Naive thymus-derived CD8-positive, alpha-beta T cell (primary cell): ENCODE measurements around the gene PAX7. TPM values are rescaled to one million over a fixed set of nuclear protein-coding genes. Genes with fewer than 3 reads are reported as not detected.
A peak's percentile ranks its signal among the peaks of the same experiment; 100 is the strongest.
"Not testable (repeated sequence)": the region's sequence is repeated elsewhere in the genome, so short reads cannot be mapped to it uniquely, and the experiment has no call there.

Experiments
- ATAC-seq, 2 donors: fragments of 150-1000 bp; cut with Tn5 transposase in 1 of 2; sonication (Bioruptor Pico), chemical (Tn5 transposase) in 1 of 2; 1 replicate in 1 of 2; 2 replicates in 1 of 2; pipeline ENCODE4 v1.10.0; 2021; ENCODE audit warnings: mild to moderate bottlenecking in 2 of 2, moderate library complexity in 2 of 2
- POLR2A ChIA-PET: fragments of 350-600 bp; sonication (Branson Sonifier 250); formaldehyde crosslinking; loops from one replicate; lab custom pipeline; 2021; ENCODE audit warnings: antibody characterized with exemption; lab: Charles Lee
- DNase-seq, 10 donors: peaks; one replicate each; pipeline versions ENCODE4 v3.0.0 to v3.0.0-alpha.2; 2020 to 2022
- H3K27ac Mint-ChIP-seq, 10 donors: one replicate each; pipeline ENCODE4 v1.8.0; 2020 to 2022; ENCODE audit warnings: mild to moderate bottlenecking in 10 of 10, mixed read lengths in 10 of 10, moderate library complexity in 4 of 10, inconsistent platforms in 1 of 10
- H3K27me3 Mint-ChIP-seq, 5 donors: one replicate each; pipeline ENCODE4 v1.8.0; 2021 to 2022; ENCODE audit warnings: mixed read lengths in 5 of 5
- H3K36me3 Mint-ChIP-seq, 3 donors: one replicate each; pipeline ENCODE4 v1.8.0; 2020 to 2022; ENCODE audit warnings: mixed read lengths in 3 of 3, mild to moderate bottlenecking in 2 of 3, inconsistent platforms in 1 of 3
- H3K4me1 Mint-ChIP-seq, 4 donors: one replicate each; pipeline ENCODE4 v1.8.0; 2021 to 2022; ENCODE audit warnings: mixed read lengths in 4 of 4
- H3K4me3 Mint-ChIP-seq, 10 donors: one replicate each; pipeline ENCODE4 v1.8.0; 2020 to 2022; ENCODE audit warnings: mild to moderate bottlenecking in 10 of 10, mixed read lengths in 10 of 10, moderate library complexity in 6 of 10, inconsistent platforms in 1 of 10
- H3K9me3 Mint-ChIP-seq, 9 donors: one replicate each; pipeline ENCODE4 v1.8.0; 2020 to 2022; ENCODE audit warnings: mixed read lengths in 9 of 9, mild to moderate bottlenecking in 3 of 9, inconsistent platforms in 1 of 9, moderate library complexity in 1 of 9
- polyA plus RNA-seq, 3 donors: library from polyadenylated mRNA; unstranded; fragments of 300-500 nt; fragmentation: Illumina TruSeq; gene quantifications; one replicate each; pipeline ENCODE4 v1.2.3, GENCODE V29; 2021
- total RNA-seq, 8 experiments: library from RNA in 2 of 8; stranded (reverse) in 2 of 8; gene quantifications; one replicate each; pipeline ENCODE4 v1.2.3 and lab custom pipeline; 2021 to 2026

PAX7 gene
- total and polyA plus RNA-seq, 5 experiments from 2014 or later: not detected

- DNase-seq (no peak), ATAC-seq (no peak)
- H3K27me3 Mint-ChIP-seq: peaks cover 13 to 65% (median 36%) of the 10 kb centered on the region in 5 donors
- no peaks in the 10 kb centered on the region for H3K4me1 Mint-ChIP-seq
- H3K27ac Mint-ChIP-seq: peak overlapping the region in 1 of 10 donors; percentile 68
- POLR2A ChIA-PET: no interaction called here
- no peaks in the 10 kb centered on the region for H3K36me3 Mint-ChIP-seq
- H3K9me3 Mint-ChIP-seq: no peaks in the 10 kb centered on the region
- H3K4me3 Mint-ChIP-seq: no peak overlapping the region
Observed at GRCh38 chr1:18734461-18735223, 104.0 kb downstream of the PAX7 start.

GRCh38 chr1:18735224-18735997, 104.8 kb downstream of the PAX7 start:
- no peaks in the 10 kb centered on the region for H3K4me1 Mint-ChIP-seq
- H3K9me3 Mint-ChIP-seq: no peaks in the 10 kb centered on the region
- no peak for DNase-seq
- H3K27ac Mint-ChIP-seq: no peak overlapping the region
- peaks cover 0 to 2% (median 0%) of the 10 kb centered on the region in 3 donors for H3K36me3 Mint-ChIP-seq
- POLR2A ChIA-PET: no interaction called here
- H3K4me3 Mint-ChIP-seq: no peak overlapping the region
- no peak for ATAC-seq
- H3K27me3 Mint-ChIP-seq: peaks cover 18 to 71% (median 37%) of the 10 kb centered on the region in 5 donors

- Mint-ChIP-seq H3K4me3 (no peak overlapping the region), H3K4me1 (no peaks in the 10 kb centered on the region), H3K27me3 (peaks cover 23 to 70% (median 40%) of the 10 kb centered on the region in 5 donors), H3K27ac (no peak overlapping the region), H3K36me3 (peaks cover 0 to 6% (median 0%) of the 10 kb centered on the region in 3 donors), H3K9me3 (peaks cover 0 to 4% (median 0%) of the 10 kb centered on the region in 9 donors)
- DNase-seq (no peak), ATAC-seq (no peak)
- POLR2A ChIA-PET: no interaction called here
Observed at GRCh38 chr1:18736958-18737357, 106.3 kb downstream of the PAX7 start.

- Mint-ChIP-seq H3K27ac (no peak overlapping the region), H3K9me3 (peaks cover 0 to 4% (median 0%) of the 10 kb centered on the region in 9 donors), H3K27me3 (peaks cover 17 to 60% (median 33%) of the 10 kb centered on the region in 5 donors), H3K36me3 (peaks cover 0 to 6% (median 0%) of the 10 kb centered on the region in 3 donors), H3K4me3 (no peak overlapping the region), H3K4me1 (no peaks in the 10 kb centered on the region)
- ATAC-seq: no peak
- no peak for DNase-seq
- POLR2A ChIA-PET: no interaction called here
Observed at GRCh38 chr1:18738126-18738525, 107.5 kb downstream of the PAX7 start.

GRCh38 chr1:18738617-18739016, 108.0 kb downstream of the PAX7 start:
- H3K36me3 Mint-ChIP-seq: peaks cover 0 to 6% (median 0%) of the 10 kb centered on the region in 3 donors
- POLR2A ChIA-PET: no interaction called here
- DNase-seq: no peak
- H3K27me3 Mint-ChIP-seq: peaks cover 18 to 60% (median 33%) of the 10 kb centered on the region in 5 donors
- H3K4me1 Mint-ChIP-seq: no peaks in the 10 kb centered on the region
- ATAC-seq: no peak
- peaks cover 0 to 4% (median 0%) of the 10 kb centered on the region in 9 donors for H3K9me3 Mint-ChIP-seq
- H3K27ac Mint-ChIP-seq: no peak overlapping the region
- H3K4me3 Mint-ChIP-seq: no peak overlapping the region

- ATAC-seq (no peak), DNase-seq (no peak)
- POLR2A ChIA-PET: no interaction called here
- Mint-ChIP-seq H3K27me3 (peaks cover 20 to 60% (median 36%) of the 10 kb centered on the region in 5 donors), H3K36me3 (peaks cover 0 to 6% (median 0%) of the 10 kb centered on the region in 3 donors), H3K4me3 (no peak overlapping the region), H3K27ac (no peak overlapping the region), H3K4me1 (no peaks in the 10 kb centered on the region), H3K9me3 (peaks cover 0 to 4% (median 0%) of the 10 kb centered on the region in 9 donors)
Observed at GRCh38 chr1:18739408-18739807, 108.8 kb downstream of the PAX7 start.

GRCh38 chr1:18739897-18740296, 109.3 kb downstream of the PAX7 start:
- Mint-ChIP-seq H3K4me1 (no peaks in the 10 kb centered on the region), H3K9me3 (peaks cover 0 to 4% (median 0%) of the 10 kb centered on the region in 9 donors), H3K27ac (peak overlapping the region in 1 of 10 donors; percentile 83), H3K27me3 (peaks cover 17 to 60% (median 33%) of the 10 kb centered on the region in 5 donors), H3K4me3 (no peak overlapping the region), H3K36me3 (peaks cover 0 to 6% (median 0%) of the 10 kb centered on the region in 3 donors)
- ATAC-seq: no peak
- POLR2A ChIA-PET: no interaction called here
- DNase-seq: no peak

- no peak for DNase-seq
- ATAC-seq: no peak
- H3K27ac Mint-ChIP-seq: no peak overlapping the region
- H3K27me3 Mint-ChIP-seq: peaks cover 17 to 57% (median 32%) of the 10 kb centered on the region in 5 donors
- H3K36me3 Mint-ChIP-seq: peaks cover 0 to 6% (median 0%) of the 10 kb centered on the region in 3 donors
- H3K4me1 Mint-ChIP-seq: no peaks in the 10 kb centered on the region
- POLR2A ChIA-PET: no interaction called here
- peaks cover 0 to 4% (median 0%) of the 10 kb centered on the region in 9 donors for H3K9me3 Mint-ChIP-seq
- H3K4me3 Mint-ChIP-seq: no peak overlapping the region
Observed at GRCh38 chr1:18740617-18741016, 110.0 kb downstream of the PAX7 start.

- H3K27ac Mint-ChIP-seq: no peak overlapping the region
- peaks cover 21 to 70% (median 38%) of the 10 kb centered on the region in 5 donors for H3K27me3 Mint-ChIP-seq
- POLR2A ChIA-PET: no interaction called here
Observed at GRCh38 chr1:18743233-18743632, 112.6 kb downstream of the PAX7 start.

GRCh38 chr1:18744381-18744780, 113.7 kb downstream of the PAX7 start:
- DNase-seq, H3K4me1 Mint-ChIP-seq, H3K36me3 Mint-ChIP-seq, ATAC-seq, H3K4me3 Mint-ChIP-seq, POLR2A ChIA-PET, H3K27ac Mint-ChIP-seq, H3K9me3 Mint-ChIP-seq: not testable (repeated sequence)
- peaks cover 26 to 70% (median 40%) of the 10 kb centered on the region in 5 donors for H3K27me3 Mint-ChIP-seq

More at GRCh38 chr1:18743233-18743632, 112.6 kb downstream of the PAX7 start:
- Mint-ChIP-seq H3K4me3 (no peak overlapping the region), H3K36me3 (peaks cover 0 to 6% (median 0%) of the 10 kb centered on the region in 3 donors), H3K4me1 (no peaks in the 10 kb centered on the region), H3K9me3 (peaks cover 0 to 4% (median 0%) of the 10 kb centered on the region in 9 donors)
- ATAC-seq (no peak), DNase-seq (no peak)

- H3K27me3 Mint-ChIP-seq: peaks cover 18 to 79% (median 44%) of the 10 kb centered on the region in 5 donors
- DNase-seq (no peak), ATAC-seq (no peak)
- H3K36me3 Mint-ChIP-seq: peaks cover 0 to 12% (median 0%) of the 10 kb centered on the region in 3 donors
- H3K27ac Mint-ChIP-seq: no peak overlapping the region
- H3K9me3 Mint-ChIP-seq: peaks cover 0 to 13% (median 2%) of the 10 kb centered on the region in 9 donors
- POLR2A ChIA-PET: no interaction called here
- no peak overlapping the region for H3K4me3 Mint-ChIP-seq
- H3K4me1 Mint-ChIP-seq: no peaks in the 10 kb centered on the region
Observed at GRCh38 chr1:18746981-18747380, 116.3 kb downstream of the PAX7 start.

- H3K36me3 Mint-ChIP-seq: peaks cover 0 to 12% (median 0%) of the 10 kb centered on the region in 3 donors
- ATAC-seq (no peak), DNase-seq (no peak)
- POLR2A ChIA-PET: no interaction called here
- H3K27ac Mint-ChIP-seq: no peak overlapping the region
- peaks cover 18 to 80% (median 44%) of the 10 kb centered on the region in 5 donors for H3K27me3 Mint-ChIP-seq
- H3K9me3 Mint-ChIP-seq: peaks cover 0 to 18% (median 2%) of the 10 kb centered on the region in 9 donors
- no peak overlapping the region for H3K4me3 Mint-ChIP-seq
- no peaks in the 10 kb centered on the region for H3K4me1 Mint-ChIP-seq
Observed at GRCh38 chr1:18747671-18748070, 117.0 kb downstream of the PAX7 start.

GRCh38 chr1:18748435-18748834, 117.8 kb downstream of the PAX7 start:
- H3K4me1 Mint-ChIP-seq: no peaks in the 10 kb centered on the region
- peaks cover 0 to 12% (median 0%) of the 10 kb centered on the region in 3 donors for H3K36me3 Mint-ChIP-seq
- H3K9me3 Mint-ChIP-seq: peaks cover 0 to 23% (median 5%) of the 10 kb centered on the region in 9 donors
- H3K27me3 Mint-ChIP-seq: peaks cover 22 to 82% (median 39%) of the 10 kb centered on the region in 5 donors
- POLR2A ChIA-PET: no interaction called here
- ATAC-seq (no peak), DNase-seq (no peak)
- H3K27ac Mint-ChIP-seq: no peak overlapping the region
- H3K4me3 Mint-ChIP-seq: no peak overlapping the region
